Rectal smooth muscle tissue (tissue), 1 donor: ENCODE data around the gene STX1A.
"Not testable (repeated sequence)": the region's sequence is repeated elsewhere in the genome, so short reads cannot be mapped to it uniquely, and the experiment has no call there.

ENCODE experiments used
- H3K27ac ChIP-seq: one replicate; pipeline ENCODE4 v1.7.0; 2013; ENCODE audit warnings: low read depth, low read length, inconsistent platforms
- H3K27me3 ChIP-seq: one replicate; pipeline ENCODE4 v1.7.0; 2013; ENCODE audit warnings: low read length; ENCODE audit not compliant: control insufficient read depth, insufficient read depth
- H3K36me3 ChIP-seq: one replicate; pipeline ENCODE4 v1.7.0; 2013; ENCODE audit warnings: low read length; ENCODE audit not compliant: control insufficient read depth, insufficient read depth
- H3K4me1 ChIP-seq: one replicate; pipeline ENCODE4 v1.7.0; 2013; ENCODE audit warnings: low read length; ENCODE audit not compliant: control insufficient read depth, insufficient read depth
- H3K4me3 ChIP-seq: one replicate; pipeline ENCODE4 v1.7.0; 2013; ENCODE audit warnings: low read length
- H3K9ac ChIP-seq: one replicate; pipeline ENCODE4 v1.7.0; 2013; ENCODE audit warnings: low read length

Gene STX1A

DNA sequence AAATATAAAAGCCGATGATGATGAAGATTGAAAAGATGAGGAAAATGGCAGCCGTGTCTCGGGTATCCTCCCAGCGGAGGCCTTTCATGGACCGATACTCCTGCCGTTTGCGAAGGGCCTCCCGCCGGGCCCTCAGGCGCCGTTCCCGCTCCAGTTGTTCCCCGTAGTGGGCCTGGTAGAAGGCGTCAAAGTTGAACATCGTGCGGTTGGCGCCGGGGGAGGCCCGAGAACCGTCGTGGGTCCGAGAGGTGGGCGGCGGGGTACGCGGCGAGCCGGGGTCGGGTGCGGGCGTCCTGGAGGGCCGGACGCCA, 36.8 kb downstream of the STX1A start:
- peak overlapping the region; percentile 88 for H3K4me3 ChIP-seq
- peaks cover 18% of the 10 kb centered on the region for H3K4me1 ChIP-seq
- no peaks in the 10 kb centered on the region for H3K27me3 ChIP-seq
- peak overlapping the region; percentile 90 for H3K9ac ChIP-seq
- H3K27ac ChIP-seq: peak overlapping the region; percentile 79
- H3K36me3 ChIP-seq: peaks cover 10% of the 10 kb centered on the region

DNA sequence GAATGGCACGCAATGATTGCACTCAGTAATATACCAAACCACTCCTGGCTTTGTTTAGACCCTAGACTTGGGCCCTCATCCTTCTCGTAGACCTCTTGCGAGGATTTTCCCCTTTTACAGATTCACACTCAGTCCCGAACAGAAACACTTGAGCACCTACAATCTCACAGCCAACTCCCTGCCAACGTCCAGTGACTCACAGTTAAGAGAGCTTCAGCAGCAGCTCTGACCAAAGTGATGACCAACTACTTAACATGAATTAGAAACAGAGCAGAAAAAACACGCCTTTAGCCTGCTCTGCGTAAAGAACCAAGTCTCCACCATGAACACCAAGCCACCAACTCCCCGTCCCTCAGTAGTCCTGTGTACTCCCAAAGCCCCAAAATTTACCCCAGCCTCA, 38.4 kb downstream of the STX1A start:
- H3K9ac ChIP-seq: no peak overlapping the region
- no peaks in the 10 kb centered on the region for H3K27me3 ChIP-seq
- no peak overlapping the region for H3K27ac ChIP-seq
- no peak overlapping the region for H3K4me3 ChIP-seq
- peaks cover 10% of the 10 kb centered on the region for H3K36me3 ChIP-seq
- H3K4me1 ChIP-seq: peaks cover 18% of the 10 kb centered on the region

DNA sequence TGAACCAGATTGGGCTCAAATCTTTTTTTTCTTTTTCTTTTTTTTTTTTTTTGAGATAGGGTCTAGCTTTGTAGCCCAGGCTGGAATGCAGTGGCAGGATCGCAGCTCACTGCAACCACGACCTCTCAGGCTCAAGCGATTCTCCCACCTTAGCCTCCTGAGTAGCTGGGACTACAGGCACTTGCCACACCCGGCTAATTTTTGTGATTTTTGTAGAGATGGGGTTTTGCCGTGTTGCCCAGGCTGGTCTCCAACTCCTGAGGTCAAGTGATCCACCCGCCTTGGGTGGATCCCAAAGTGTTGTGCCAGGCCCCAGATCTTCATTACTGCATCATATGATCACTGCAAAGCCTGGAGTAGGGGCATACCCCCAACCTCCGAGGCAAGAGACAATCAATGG, 39.0 kb downstream of the STX1A start:
- H3K9ac ChIP-seq: no peak overlapping the region
- H3K4me3 ChIP-seq: no peak overlapping the region
- H3K27me3 ChIP-seq: no peaks in the 10 kb centered on the region
- H3K27ac ChIP-seq: no peak overlapping the region
- peaks cover 10% of the 10 kb centered on the region for H3K36me3 ChIP-seq
- peaks cover 18% of the 10 kb centered on the region for H3K4me1 ChIP-seq

DNA sequence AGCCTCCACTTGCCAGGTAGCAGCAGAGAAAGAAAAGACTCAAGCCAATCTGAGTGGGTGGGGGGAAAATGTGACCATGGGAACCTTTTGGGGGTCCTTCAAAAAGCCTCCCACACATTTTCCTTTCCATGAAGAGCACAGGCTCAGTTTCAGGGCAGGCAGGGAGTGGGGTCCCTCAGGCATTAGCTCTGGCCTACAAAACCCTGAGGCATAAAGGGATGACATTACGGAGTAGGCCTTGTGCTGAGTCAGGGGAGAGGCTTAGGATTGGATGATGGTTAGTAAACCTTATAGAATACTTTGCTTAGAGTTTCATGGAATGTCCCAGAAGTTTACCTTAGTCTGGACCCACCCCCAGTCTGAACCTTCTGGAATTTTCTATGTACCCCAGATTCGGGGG, 39.8 kb downstream of the STX1A start:
- Histone ChIP-seq H3K27me3 (no peaks in the 10 kb centered on the region), H3K4me1 (peaks cover 18% of the 10 kb centered on the region), H3K4me3 (no peak overlapping the region), H3K27ac (no peak overlapping the region), H3K36me3 (peaks cover 10% of the 10 kb centered on the region), H3K9ac (no peak overlapping the region)

DNA sequence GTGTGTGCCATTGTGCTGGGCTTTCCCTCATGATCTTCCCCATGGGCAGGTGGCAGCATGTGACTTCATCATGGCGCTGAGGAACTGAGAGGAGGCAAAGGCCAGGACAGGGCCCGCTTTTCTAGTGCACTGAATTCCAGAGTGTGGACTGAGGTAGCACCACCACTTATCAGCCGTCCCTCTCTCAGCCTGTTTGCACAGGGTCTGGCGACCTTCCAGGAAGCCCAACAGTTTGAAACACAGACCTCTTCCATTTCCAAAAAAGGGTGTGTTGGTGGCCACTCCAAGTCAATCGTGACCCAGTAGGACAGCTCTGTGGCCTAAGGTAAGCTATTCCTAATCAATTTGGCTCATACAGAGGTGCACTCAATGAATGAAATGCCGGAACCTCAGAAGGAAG, 40.6 kb downstream of the STX1A start:
- Histone ChIP-seq H3K27ac (no peak overlapping the region), H3K4me3 (no peak overlapping the region), H3K4me1 (peaks cover 14% of the 10 kb centered on the region), H3K36me3 (peaks cover 10% of the 10 kb centered on the region), H3K27me3 (no peaks in the 10 kb centered on the region), H3K9ac (no peak overlapping the region)

DNA sequence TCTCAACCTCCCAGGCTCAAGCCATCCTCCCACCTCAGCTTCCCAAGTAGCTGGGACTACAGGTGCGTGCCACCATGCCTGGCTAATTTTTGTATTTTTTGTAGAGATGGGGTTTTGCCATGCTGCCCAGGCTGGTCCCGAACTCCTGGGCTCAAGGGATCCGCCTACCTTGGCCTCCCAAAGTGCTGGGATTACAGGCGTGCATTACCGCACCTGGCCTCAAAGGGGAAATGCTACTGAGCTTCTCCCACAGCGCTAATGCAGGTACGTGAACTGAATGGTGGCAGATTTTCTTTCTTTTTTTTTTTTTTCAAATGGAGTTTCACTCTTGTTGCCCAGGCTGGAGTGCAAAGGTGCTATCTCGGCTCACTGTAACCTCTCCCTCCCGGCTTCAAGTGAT, 43.4 kb downstream of the STX1A start:
- H3K27ac ChIP-seq, H3K36me3 ChIP-seq, H3K9ac ChIP-seq, H3K27me3 ChIP-seq, H3K4me3 ChIP-seq, H3K4me1 ChIP-seq: not testable (repeated sequence)

DNA sequence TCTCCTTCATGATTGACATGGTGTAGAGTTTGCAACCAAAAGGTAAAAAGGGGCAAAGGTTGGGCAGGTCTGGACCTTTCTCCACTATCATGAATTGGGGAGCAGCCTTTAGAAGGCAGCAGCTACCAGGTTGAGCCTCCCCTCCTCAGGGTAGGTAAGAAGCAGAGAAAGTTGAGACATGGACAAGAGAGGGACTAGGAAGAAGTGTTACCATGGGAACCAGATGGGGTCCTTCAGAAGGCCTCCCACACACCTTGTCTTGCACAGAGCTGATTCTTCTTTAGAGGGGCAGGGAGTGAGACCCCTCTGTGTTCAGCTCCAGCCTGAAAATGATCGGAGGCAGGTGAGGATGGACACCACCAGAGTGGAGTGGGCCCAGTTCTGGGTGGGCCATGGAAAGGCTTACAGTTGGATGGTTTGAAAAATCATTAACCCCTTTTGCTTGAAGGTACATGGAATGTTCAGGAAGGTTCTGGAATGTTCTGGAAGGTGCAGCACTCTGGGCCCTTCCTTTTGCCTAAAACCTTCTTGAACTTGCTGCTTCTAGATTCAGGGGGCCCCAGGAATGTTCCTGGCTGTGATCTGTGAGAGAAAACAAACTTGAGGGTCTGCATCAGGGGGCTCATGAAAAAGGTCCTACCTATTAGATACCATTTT, 44.9 kb downstream of the STX1A start:
- Histone ChIP-seq H3K9ac (no peak overlapping the region), H3K27me3 (no peaks in the 10 kb centered on the region), H3K36me3 (peaks cover 8% of the 10 kb centered on the region), H3K4me3 (no peak overlapping the region), H3K4me1 (no peaks in the 10 kb centered on the region), H3K27ac (no peak overlapping the region)

DNA sequence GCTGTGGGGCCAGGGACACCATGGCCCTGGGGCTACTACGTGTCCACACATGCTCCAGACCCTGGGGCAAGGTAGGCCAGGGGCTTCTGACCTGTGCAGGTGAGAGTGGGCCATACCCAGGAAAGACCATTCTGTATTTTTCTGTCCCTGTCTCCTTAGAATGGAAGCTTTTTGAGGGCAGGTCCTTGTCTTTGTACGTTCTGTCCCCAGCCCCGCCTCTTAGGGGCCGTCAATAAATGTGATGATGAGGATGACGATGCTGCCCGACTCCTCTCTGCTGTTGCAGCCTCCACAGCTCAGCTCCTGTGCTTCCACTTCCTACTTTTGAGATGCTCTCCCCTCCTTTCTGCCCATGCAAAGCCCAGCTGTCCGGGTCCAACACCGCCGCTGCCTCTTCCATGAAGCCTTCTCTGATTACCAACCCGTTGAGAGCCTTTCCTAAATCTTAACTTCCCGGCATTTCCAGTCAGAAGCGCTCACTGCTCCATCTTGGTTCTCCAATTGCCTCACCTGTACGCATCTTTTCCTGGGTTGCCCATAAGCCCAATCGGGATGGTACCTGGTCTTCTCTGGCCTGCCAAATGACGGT, 47.5 kb downstream of the STX1A start:
- peaks cover 3% of the 10 kb centered on the region for H3K4me1 ChIP-seq
- no peak overlapping the region for H3K9ac ChIP-seq
- H3K36me3 ChIP-seq: no peaks in the 10 kb centered on the region
- no peak overlapping the region for H3K4me3 ChIP-seq
- H3K27me3 ChIP-seq: no peaks in the 10 kb centered on the region
- no peak overlapping the region for H3K27ac ChIP-seq

DNA sequence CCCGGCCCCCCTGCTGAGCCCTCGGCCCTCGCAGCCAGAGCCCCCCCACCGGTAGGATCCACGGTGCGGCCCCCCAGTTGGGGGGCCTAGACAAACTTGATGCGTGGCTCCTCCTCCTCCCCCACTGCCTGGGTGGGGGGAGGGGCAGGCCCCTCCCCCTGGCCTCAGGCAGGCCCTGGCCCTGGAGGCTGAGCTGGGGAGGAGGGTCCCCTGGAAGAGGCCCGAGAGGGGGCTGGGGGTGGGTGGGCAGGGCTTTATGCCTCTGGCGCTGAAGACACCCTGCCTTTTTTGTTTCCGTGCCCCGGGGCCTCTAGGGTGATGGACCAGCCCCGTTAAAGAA, 48.2 kb downstream of the STX1A start:
- H3K36me3 ChIP-seq: no peaks in the 10 kb centered on the region
- no peaks in the 10 kb centered on the region for H3K27me3 ChIP-seq
- H3K4me3 ChIP-seq: no peak overlapping the region
- H3K9ac ChIP-seq: no peak overlapping the region
- H3K4me1 ChIP-seq: peaks cover 3% of the 10 kb centered on the region
- H3K27ac ChIP-seq: no peak overlapping the region

DNA sequence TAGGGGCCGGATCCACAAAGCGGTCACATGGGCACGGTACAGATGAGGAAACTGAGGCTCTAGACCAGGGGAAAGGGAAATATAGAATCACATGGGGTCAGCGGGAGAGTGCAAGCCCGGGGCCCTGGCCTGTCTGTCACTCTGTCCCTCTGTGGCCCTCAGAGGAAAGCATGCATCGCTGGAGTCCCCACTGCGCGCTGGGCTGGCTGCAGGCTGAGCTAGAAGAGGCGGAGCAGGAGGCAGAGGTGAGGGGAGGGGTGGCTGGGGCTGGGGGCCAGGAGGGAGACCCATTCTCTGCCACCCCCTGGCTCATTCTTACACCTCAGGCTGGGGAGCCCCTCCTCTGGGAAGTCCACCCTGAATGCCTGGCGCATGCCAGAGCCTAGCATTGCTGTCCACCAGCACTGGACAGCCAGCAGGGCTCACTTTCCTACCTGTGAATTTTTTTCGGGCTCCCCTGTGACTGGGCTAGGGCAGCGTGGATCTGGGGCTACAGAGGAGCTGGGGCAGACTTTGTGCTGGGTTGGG, 49.5 kb downstream of the STX1A start:
- H3K4me3 ChIP-seq: no peak overlapping the region
- peaks cover 3% of the 10 kb centered on the region for H3K4me1 ChIP-seq
- no peaks in the 10 kb centered on the region for H3K27me3 ChIP-seq
- no peaks in the 10 kb centered on the region for H3K36me3 ChIP-seq
- H3K9ac ChIP-seq: no peak overlapping the region
- H3K27ac ChIP-seq: no peak overlapping the region

DNA sequence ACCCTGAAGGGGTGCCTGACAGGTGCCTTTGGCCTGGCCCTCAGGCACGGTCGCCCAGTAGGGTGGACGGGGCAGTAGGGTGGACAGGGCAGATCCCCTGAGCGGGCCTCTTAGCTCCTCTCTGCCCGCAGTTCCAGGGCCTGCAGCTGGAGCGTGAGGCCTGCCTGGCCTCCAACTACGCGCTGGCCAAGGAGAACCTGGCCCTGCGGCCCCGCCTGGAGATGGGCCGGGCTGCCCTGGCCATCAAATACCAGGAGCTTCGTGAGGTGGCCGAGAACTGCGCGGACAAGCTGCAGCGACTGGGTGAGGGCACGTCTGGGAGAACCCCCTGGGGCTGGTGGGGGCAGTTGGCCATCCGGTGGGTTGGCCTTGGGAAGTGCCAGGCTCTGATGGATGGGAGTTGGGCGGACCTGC, 50.2 kb downstream of the STX1A start:
- peaks cover 3% of the 10 kb centered on the region for H3K4me1 ChIP-seq

DNA sequence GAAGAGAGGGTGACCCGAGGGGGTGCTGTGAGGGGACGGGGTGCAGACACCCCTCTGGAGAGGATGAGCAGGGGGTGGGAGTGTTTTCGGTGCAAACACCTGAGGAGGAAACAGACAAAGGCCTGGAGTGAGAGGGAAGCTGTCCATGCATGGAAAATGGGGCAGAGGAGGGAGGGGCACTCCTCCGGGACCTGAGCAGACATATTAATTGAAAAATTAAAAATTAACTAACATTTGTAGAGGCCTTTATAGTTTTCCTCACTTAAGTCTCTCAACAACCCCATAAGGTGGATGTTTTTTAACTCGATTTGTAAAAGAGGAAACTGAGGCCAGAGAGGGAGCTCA, 50.6 kb downstream of the STX1A start:
- Histone ChIP-seq H3K4me3 (peak overlapping the region; percentile 69), H3K27ac (no peak overlapping the region), H3K9ac (no peak overlapping the region), H3K27me3 (no peaks in the 10 kb centered on the region), H3K36me3 (no peaks in the 10 kb centered on the region), H3K4me1 (peaks cover 3% of the 10 kb centered on the region)

More for the DNA sequence above, 50.2 kb downstream of the STX1A start:
- no peaks in the 10 kb centered on the region for H3K27me3 ChIP-seq
- H3K36me3 ChIP-seq: no peaks in the 10 kb centered on the region
- H3K27ac ChIP-seq: no peak overlapping the region
- H3K4me3 ChIP-seq: no peak overlapping the region
- H3K9ac ChIP-seq: no peak overlapping the region

DNA sequence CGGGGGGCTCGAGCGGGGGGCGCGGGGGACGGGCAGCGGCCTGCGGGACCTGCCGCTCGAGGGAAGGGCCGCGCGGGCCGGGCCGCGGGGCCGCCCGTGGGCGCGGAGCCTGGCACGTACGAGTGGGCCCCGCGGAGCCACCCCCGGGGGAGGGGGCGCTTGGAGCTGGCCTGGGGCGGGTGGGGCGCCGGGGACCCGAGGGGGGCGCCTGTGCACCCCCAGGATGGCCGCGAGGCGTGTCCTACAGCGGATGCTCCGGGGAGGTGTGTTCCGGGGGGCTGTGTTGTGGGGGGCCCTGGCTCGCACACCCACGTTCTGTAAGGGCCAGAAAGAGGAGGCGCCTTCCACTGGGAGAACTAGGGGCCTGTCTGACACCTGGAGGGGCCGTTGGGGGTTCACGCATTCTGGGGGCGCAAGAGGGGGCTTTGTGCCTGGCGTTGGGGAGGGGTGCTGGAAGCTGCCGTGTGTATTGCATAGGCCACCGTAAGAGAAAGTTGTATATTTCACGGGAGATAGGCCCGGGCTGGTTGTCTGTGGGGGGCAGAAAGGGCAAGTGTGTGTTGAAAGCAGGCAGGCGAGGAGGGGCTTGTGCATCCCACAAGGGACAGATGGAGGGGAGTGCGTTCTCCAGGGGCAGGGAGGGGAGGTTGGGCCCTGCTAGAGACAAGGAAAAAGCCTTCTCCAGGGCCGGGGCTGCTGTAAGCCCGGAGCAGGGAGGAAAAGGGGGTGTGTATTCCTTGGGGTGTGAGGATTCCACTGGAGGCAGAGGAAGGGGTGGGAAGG, 51.2 kb downstream of the STX1A start:
- no peaks in the 10 kb centered on the region for H3K27me3 ChIP-seq
- H3K4me1 ChIP-seq: peaks cover 3% of the 10 kb centered on the region
- H3K36me3 ChIP-seq: no peaks in the 10 kb centered on the region
- H3K27ac ChIP-seq: no peak overlapping the region
- H3K4me3 ChIP-seq: peak overlapping the region; percentile 69
- peak overlapping the region; percentile 22 for H3K9ac ChIP-seq
